Nephron progenitor cell (in vitro differentiated cells): ENCODE data around the gene CIB1.

Experiments used
- DNase-seq: peaks from one replicate; pipeline ENCODE4 v3.0.0; 2021
- H3K27ac Mint-ChIP-seq: 2 replicates; pipeline ENCODE4 v1.8.0; 2021; ENCODE audit warnings: mild to moderate bottlenecking, moderate library complexity, mixed read lengths
- H3K27me3 Mint-ChIP-seq: 2 replicates; pipeline ENCODE4 v1.8.0; 2021; ENCODE audit warnings: mild to moderate bottlenecking, low read depth, mixed read lengths; ENCODE audit not compliant: poor library complexity
- H3K36me3 Mint-ChIP-seq: 2 replicates; pipeline ENCODE4 v1.8.0; 2021; ENCODE audit warnings: low read depth, mixed read lengths
- H3K4me1 Mint-ChIP-seq: 2 replicates; pipeline ENCODE4 v1.8.0; 2021; ENCODE audit warnings: mixed read lengths
- H3K4me3 Mint-ChIP-seq: 2 replicates; pipeline ENCODE4 v1.8.0; 2021; ENCODE audit warnings: mild to moderate bottlenecking, moderate library complexity, mixed read lengths
- H3K9me3 Mint-ChIP-seq: 2 replicates; pipeline ENCODE4 v1.8.0; 2021; ENCODE audit warnings: mild to moderate bottlenecking, moderate library complexity, mixed read lengths
- TF ChIP-seq, protein P1 (sequence below): fragments of 200-600 bp; sonication (generic); IDR thresholded peaks from 2 replicates; pipeline ENCODE4 v1.5.0; 2021; ENCODE audit warnings: antibody characterized with exemption

The CIB1 gene

DNA sequence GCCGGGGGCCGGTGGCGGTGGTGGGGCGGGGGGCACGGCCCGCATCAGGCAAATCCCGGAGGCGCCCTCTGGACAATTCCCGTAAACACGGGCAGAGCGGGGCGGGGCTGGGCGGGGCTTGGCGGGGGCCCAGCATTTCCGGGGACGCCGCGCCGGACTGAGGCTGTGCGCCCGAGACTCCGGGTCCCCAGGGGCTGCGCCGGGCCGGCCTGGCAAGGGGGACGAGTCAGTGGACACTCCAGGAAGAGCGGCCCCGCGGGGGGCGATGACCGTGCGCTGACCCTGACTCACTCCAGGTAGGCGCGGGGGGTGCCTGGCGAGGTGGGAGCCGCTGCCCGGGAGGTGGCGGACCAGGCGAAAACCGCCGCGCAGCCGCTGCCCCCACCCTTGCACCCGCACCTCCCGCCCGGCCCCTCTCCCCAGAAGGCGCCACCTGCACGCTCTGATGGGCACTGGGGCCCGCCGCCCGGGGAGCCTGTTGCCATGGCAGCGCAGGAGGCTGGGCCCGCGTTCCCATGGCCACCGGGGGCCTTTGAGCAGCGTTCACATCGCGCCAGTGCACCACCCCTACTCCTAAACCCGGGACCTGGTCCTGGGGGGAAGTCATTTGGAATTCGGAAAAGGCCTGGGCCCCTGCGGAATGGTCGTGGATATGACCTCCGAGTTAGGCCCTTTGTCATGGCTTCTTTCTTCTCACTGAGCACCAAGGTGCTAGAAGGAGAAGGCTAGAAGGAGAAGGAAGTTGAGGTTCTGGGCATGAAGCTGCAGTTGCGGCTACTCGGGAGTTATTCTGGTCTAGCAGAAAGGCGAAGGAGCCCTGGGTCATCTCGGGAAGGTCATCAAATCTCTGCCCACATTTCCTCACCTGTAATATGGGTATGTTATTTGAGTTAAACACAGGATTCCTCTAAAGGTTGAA, 48.7 kb downstream of the CIB1 start:
- Mint-ChIP-seq H3K9me3 (no peaks in the 10 kb centered on the region), H3K4me1 (peaks cover 57% of the 10 kb centered on the region), H3K27ac (peak overlapping the region; percentile 62), H3K4me3 (peak overlapping the region; percentile 82), H3K36me3 (no peaks in the 10 kb centered on the region), H3K27me3 (peaks cover 3% of the 10 kb centered on the region)
- DNase-seq = peak; percentile 84
- TF ChIP-seq, protein P1, sequence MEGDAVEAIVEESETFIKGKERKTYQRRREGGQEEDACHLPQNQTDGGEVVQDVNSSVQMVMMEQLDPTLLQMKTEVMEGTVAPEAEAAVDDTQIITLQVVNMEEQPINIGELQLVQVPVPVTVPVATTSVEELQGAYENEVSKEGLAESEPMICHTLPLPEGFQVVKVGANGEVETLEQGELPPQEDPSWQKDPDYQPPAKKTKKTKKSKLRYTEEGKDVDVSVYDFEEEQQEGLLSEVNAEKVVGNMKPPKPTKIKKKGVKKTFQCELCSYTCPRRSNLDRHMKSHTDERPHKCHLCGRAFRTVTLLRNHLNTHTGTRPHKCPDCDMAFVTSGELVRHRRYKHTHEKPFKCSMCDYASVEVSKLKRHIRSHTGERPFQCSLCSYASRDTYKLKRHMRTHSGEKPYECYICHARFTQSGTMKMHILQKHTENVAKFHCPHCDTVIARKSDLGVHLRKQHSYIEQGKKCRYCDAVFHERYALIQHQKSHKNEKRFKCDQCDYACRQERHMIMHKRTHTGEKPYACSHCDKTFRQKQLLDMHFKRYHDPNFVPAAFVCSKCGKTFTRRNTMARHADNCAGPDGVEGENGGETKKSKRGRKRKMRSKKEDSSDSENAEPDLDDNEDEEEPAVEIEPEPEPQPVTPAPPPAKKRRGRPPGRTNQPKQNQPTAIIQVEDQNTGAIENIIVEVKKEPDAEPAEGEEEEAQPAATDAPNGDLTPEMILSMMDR = no peak

DNA sequence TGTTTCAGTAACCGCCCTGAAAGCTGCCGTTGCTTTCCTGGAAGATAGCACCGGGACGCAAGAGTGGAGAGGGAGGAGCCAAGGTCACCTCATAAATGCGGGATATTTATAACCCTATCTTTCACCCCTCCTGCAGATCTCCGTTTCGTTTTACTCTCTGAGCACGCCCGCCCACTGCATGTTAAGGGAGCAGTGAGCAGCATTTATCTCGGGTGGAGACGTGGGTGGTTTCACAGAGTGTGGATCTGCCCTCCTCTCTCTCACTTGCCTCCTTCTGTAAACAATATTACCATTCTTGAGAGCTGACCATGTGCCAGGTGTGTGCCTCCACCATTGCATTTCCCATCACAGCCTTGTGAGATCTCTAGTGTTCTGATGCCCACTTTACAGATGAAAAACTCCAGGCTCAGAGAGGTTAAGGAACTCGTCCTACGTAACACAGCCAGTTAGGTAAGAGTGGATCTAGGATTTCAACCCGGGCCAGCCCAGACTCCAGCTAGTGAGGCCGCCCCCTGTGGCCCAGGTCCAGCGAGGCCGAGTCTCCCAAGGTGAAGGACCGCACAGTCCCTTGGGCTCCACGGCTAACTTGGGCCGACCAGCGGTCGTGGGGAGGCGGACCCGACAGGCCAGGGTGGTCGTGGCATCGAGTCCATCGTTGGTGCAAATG, 49.5 kb downstream of the CIB1 start:
- Mint-ChIP-seq H3K4me1 (peaks cover 55% of the 10 kb centered on the region), H3K27me3 (peaks cover 6% of the 10 kb centered on the region), H3K9me3 (peaks cover under 1% of the 10 kb centered on the region), H3K36me3 (no peaks in the 10 kb centered on the region), H3K4me3 (peak overlapping the region; percentile 68), H3K27ac (peak overlapping the region; percentile 60)
- TF ChIP-seq, protein P1 = no peak
- DNase-seq = peak; percentile 52

DNA sequence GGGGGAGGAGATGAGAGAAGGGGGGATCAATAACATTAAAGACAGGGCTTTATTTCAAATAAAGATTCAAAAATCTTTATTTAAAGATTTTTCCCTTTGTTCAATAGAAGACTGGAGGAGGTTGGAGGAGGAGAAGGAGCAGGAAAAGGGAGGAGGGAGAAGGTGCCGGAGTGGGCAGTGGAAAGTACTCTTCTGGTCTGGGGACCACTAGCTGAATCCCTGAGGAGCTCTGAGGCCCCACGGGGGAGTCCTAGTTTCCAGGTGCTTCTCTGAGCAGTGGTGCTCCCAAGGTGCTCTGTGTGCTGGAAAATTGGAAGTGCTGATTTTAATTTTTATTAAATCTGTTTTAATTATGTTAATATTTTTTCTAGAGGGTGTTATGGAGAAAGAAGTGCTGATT, 52.0 kb downstream of the CIB1 start:
- DNase-seq = no peak
- TF ChIP-seq, protein P1 = no peak
- Mint-ChIP-seq H3K36me3 (no peaks in the 10 kb centered on the region), H3K27me3 (peaks cover 11% of the 10 kb centered on the region), H3K9me3 (peaks cover 4% of the 10 kb centered on the region), H3K27ac (peak overlapping the region; percentile 27), H3K4me1 (peaks cover 55% of the 10 kb centered on the region), H3K4me3 (peak overlapping the region; percentile 41)
